ENCODE measurements around the gene TEAD3.

TEAD3 gene

GRCh38 chr6:35481226-35481625, 15.7 kb downstream of the TEAD3 start:
- DNase-seq = no peak
- in situ Hi-C loops (cut with MboI; ENCODE audit: low pct_unique_long_range_greater_than_20kb, low sequenced_read_pairs) = no loop called here

GRCh38 chr6:35480176-35480575, 16.7 kb downstream of the TEAD3 start:
- in situ Hi-C loops (cut with MboI; ENCODE audit: low pct_unique_long_range_greater_than_20kb, low sequenced_read_pairs) = no loop called here
- DNase-seq = no peak

- DNase-seq = no peak
- in situ Hi-C loops (cut with MboI; ENCODE audit: low pct_unique_long_range_greater_than_20kb, low sequenced_read_pairs) = no loop called here
Observed at GRCh38 chr6:35478259-35478658, 18.6 kb downstream of the TEAD3 start.

- in situ Hi-C loops (cut with MboI; ENCODE audit: low pct_unique_long_range_greater_than_20kb, low sequenced_read_pairs) = no loop called here
- DNase-seq = no peak
Observed at GRCh38 chr6:35477551-35478179, 19.2 kb downstream of the TEAD3 start.

- in situ Hi-C loops (cut with MboI; ENCODE audit: low pct_unique_long_range_greater_than_20kb, low sequenced_read_pairs) = no loop called here
- no peak for DNase-seq
Observed at GRCh38 chr6:35477028-35477427, 19.9 kb downstream of the TEAD3 start.

GRCh38 chr6:35476004-35476403, 20.9 kb downstream of the TEAD3 start:
- in situ Hi-C loops (cut with MboI; ENCODE audit: low pct_unique_long_range_greater_than_20kb, low sequenced_read_pairs) = no loop called here
- DNase-seq = no peak

GRCh38 chr6:35475573-35475972, 21.3 kb downstream of the TEAD3 start:
- in situ Hi-C loops (cut with MboI; ENCODE audit: low pct_unique_long_range_greater_than_20kb, low sequenced_read_pairs) = no loop called here
- no peak for DNase-seq

- in situ Hi-C loops (cut with MboI; ENCODE audit: low pct_unique_long_range_greater_than_20kb, low sequenced_read_pairs) = no loop called here
- no peak for DNase-seq
Observed at GRCh38 chr6:35474942-35475570, 21.8 kb downstream of the TEAD3 start.

- in situ Hi-C loops (cut with MboI; ENCODE audit: low pct_unique_long_range_greater_than_20kb, low sequenced_read_pairs) = no loop called here
- no peak for DNase-seq
Observed at GRCh38 chr6:35474131-35474941, 22.5 kb downstream of the TEAD3 start.

GRCh38 chr6:35473850-35474130, 23.1 kb downstream of the TEAD3 start:
- in situ Hi-C loops (cut with MboI; ENCODE audit: low pct_unique_long_range_greater_than_20kb, low sequenced_read_pairs) = no loop called here
- DNase-seq = peak; percentile 38

GRCh38 chr6:35473075-35473849, 23.6 kb downstream of the TEAD3 start:
- no peak for DNase-seq
- in situ Hi-C loops (cut with MboI; ENCODE audit: low pct_unique_long_range_greater_than_20kb, low sequenced_read_pairs) = no loop called here

- in situ Hi-C loops (cut with MboI; ENCODE audit: low pct_unique_long_range_greater_than_20kb, low sequenced_read_pairs) = no loop called here
- DNase-seq = no peak
Observed at GRCh38 chr6:35471836-35472345, 25.0 kb downstream of the TEAD3 start.

GRCh38 chr6:35470663-35471120, 26.2 kb downstream of the TEAD3 start:
- no peak for DNase-seq
- in situ Hi-C loops (cut with MboI; ENCODE audit: low pct_unique_long_range_greater_than_20kb, low sequenced_read_pairs) = no loop called here

- no peak for DNase-seq
- in situ Hi-C loops (cut with MboI; ENCODE audit: low pct_unique_long_range_greater_than_20kb, low sequenced_read_pairs) = no loop called here
Observed at GRCh38 chr6:35469751-35470662, 26.9 kb downstream of the TEAD3 start.

- DNase-seq = no peak
- in situ Hi-C loops (cut with MboI; ENCODE audit: low pct_unique_long_range_greater_than_20kb, low sequenced_read_pairs) = no loop called here
Observed at GRCh38 chr6:35468980-35469750, 27.7 kb downstream of the TEAD3 start.

GRCh38 chr6:35468181-35468979, 28.5 kb downstream of the TEAD3 start, which contains the start of gene RPL10A:
Gene RPL10A, plus strand, starts transcription at chr6:35468401. Its CDS starts 34 bp downstream, at chr6:35468435.
- in situ Hi-C loops (cut with MboI; ENCODE audit: low pct_unique_long_range_greater_than_20kb, low sequenced_read_pairs) = no loop called here
- peak; percentile 95 for DNase-seq

- DNase-seq = no peak
- in situ Hi-C loops (cut with MboI; ENCODE audit: low pct_unique_long_range_greater_than_20kb, low sequenced_read_pairs) = no loop called here
Observed at GRCh38 chr6:35465646-35466045, 31.2 kb downstream of the TEAD3 start.

Data from KBM-7 (cell line).